Measurements from ENCODE around the gene MAN2B2.
"Not testable (repeated sequence)": the region's sequence is repeated elsewhere in the genome, so short reads cannot be mapped to it uniquely, and the experiment has no call there.

The MAN2B2 gene

GRCh38 chr4:6654211-6654610 lies 79.2 kb downstream of the MAN2B2 start:
- not testable (repeated sequence) for H3K27ac Mint-ChIP-seq, H3K4me3 Mint-ChIP-seq, DNase-seq, H3K4me1 Mint-ChIP-seq, H3K9me3 Mint-ChIP-seq, H3K36me3 Mint-ChIP-seq
- peaks cover 20% of the 10 kb centered on the region for H3K27me3 Mint-ChIP-seq
- CTCF ChIA-PET: interaction anchor here (1.2 kb wide), 1 partner anchor 416 kb away, joined by 4 read pairs; no protein-coding TSS in a partner anchor

GRCh38 chr4:6655291-6655690 lies 80.3 kb downstream of the MAN2B2 start:
- H3K4me1 Mint-ChIP-seq: peaks cover 11% of the 10 kb centered on the region
- not testable (repeated sequence) for H3K27ac Mint-ChIP-seq, H3K9me3 Mint-ChIP-seq, H3K36me3 Mint-ChIP-seq, H3K4me3 Mint-ChIP-seq, DNase-seq
- peaks cover 31% of the 10 kb centered on the region for H3K27me3 Mint-ChIP-seq
- CTCF ChIA-PET: interaction anchor here (0.9 kb wide), 1 partner anchor 9 kb away, joined by 4 read pairs; no protein-coding TSS in a partner anchor

DNA sequence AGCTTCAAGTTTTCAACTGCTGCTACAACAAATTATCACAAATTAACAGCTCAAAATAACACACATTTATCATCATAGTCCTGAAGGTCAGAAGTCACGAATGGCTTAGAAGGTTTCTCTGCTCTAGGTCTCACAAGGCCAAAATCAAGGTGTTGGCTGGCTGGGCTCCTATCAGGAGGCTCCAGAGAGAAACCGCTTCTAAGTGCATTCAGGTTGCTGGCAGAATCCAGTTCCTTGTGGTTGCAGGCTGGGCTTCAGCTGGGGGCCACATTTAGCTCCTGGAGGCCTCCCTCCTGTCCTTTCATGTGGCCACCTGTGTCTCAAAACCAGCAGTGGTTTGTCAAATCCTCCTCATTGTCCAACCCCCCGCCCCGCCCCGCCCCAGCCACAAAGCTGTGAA lies 80.9 kb downstream of the MAN2B2 start:
- Mint-ChIP-seq H3K36me3 (no peaks in the 10 kb centered on the region), H3K4me3 (no peak overlapping the region), H3K27me3 (peaks cover 37% of the 10 kb centered on the region), H3K4me1 (peaks cover 11% of the 10 kb centered on the region), H3K9me3 (peaks cover 4% of the 10 kb centered on the region), H3K27ac (no peak overlapping the region)
- peak; percentile 13 for DNase-seq
- CTCF ChIA-PET: interaction anchor here (0.6 to 0.9 kb wide), 2 partner anchors 8 to 445 kb away, joined by 4 read pairs; no protein-coding TSS in a partner anchor

- Mint-ChIP-seq H3K4me3 (no peak overlapping the region), H3K27me3 (peaks cover 53% of the 10 kb centered on the region), H3K27ac (no peak overlapping the region), H3K9me3 (peaks cover 4% of the 10 kb centered on the region), H3K4me1 (peaks cover 11% of the 10 kb centered on the region), H3K36me3 (no peaks in the 10 kb centered on the region)
- CTCF ChIA-PET: interaction anchor here (1.0 kb wide), 1 partner anchor 17 kb away, joined by 3 read pairs; no protein-coding TSS in a partner anchor
- peak; percentile 16 for DNase-seq
Measured at GRCh38 chr4:6657242-6658208, 82.5 kb downstream of the MAN2B2 start.

GRCh38 chr4:6658209-6658595 lies 83.2 kb downstream of the MAN2B2 start:
- peaks cover 4% of the 10 kb centered on the region for H3K9me3 Mint-ChIP-seq
- CTCF ChIA-PET: interaction anchor here (1.0 kb wide), 1 partner anchor 16 kb away, joined by 3 read pairs; no protein-coding TSS in a partner anchor
- peaks cover 11% of the 10 kb centered on the region for H3K4me1 Mint-ChIP-seq
- H3K27ac Mint-ChIP-seq: no peak overlapping the region
- H3K36me3 Mint-ChIP-seq: no peaks in the 10 kb centered on the region
- H3K27me3 Mint-ChIP-seq: peaks cover 60% of the 10 kb centered on the region
- peak; percentile 13 for DNase-seq
- peak overlapping the region; percentile 50 for H3K4me3 Mint-ChIP-seq

DNA sequence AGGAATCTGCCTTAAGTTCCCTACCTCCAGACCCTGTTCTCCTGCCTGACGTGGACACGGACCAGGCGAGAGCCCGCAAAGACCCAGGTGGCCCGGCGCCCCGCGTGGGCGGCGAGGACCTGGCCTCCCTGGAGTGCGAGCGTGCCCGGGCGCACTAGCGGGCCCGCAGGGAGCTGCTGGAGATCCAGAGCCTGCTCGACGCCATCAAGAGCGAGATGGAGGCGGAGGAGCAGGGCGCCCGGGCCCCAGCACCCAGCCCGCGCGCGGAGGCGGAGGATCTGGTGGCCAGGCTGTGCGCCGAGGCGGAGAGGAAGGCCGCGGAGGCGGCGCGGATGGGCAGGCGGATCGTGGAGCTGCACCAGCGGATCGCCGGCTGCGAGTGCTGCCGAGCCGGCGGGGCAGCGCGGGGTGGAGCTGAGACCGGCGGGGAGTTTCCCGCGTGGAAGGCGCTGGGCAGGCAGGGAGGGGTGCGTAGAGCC lies 83.6 kb downstream of the MAN2B2 start:
- no peak overlapping the region for H3K27ac Mint-ChIP-seq
- peak; percentile 62 for DNase-seq
- peaks cover 4% of the 10 kb centered on the region for H3K9me3 Mint-ChIP-seq
- peak overlapping the region; percentile 50 for H3K4me3 Mint-ChIP-seq
- CTCF ChIA-PET: interaction anchor here (0.9 kb wide), 1 partner anchor 205 kb away, joined by 3 read pairs; no protein-coding TSS in a partner anchor
- H3K27me3 Mint-ChIP-seq: peaks cover 64% of the 10 kb centered on the region
- peaks cover 11% of the 10 kb centered on the region for H3K4me1 Mint-ChIP-seq
- H3K36me3 Mint-ChIP-seq: no peaks in the 10 kb centered on the region

DNA sequence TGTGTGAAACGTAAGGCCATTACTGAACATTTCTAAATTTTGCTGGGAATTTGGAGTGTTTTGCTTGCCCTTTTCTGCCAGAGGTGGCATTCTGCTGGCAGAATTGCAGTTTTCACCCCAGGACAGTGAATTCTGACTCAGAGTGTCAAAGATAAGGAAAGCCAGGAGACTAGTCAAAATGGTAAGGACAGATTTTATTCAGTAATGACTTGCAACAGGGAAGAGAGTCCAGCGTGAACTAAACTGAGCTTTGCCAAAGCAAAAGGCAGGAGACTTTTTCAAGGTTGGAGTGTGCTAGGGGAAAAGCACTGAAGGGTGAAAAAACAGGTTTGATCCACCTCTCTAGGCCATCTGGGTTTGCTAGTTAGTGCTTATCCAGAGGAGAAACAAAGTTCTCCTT lies 84.9 kb downstream of the MAN2B2 start:
- Mint-ChIP-seq H3K36me3 (no peaks in the 10 kb centered on the region), H3K4me3 (no peak overlapping the region), H3K27me3 (peaks cover 66% of the 10 kb centered on the region), H3K4me1 (peaks cover 11% of the 10 kb centered on the region), H3K9me3 (peaks cover 4% of the 10 kb centered on the region), H3K27ac (no peak overlapping the region)
- CTCF ChIA-PET: no interaction called here
- peak; percentile 3 for DNase-seq

DNA sequence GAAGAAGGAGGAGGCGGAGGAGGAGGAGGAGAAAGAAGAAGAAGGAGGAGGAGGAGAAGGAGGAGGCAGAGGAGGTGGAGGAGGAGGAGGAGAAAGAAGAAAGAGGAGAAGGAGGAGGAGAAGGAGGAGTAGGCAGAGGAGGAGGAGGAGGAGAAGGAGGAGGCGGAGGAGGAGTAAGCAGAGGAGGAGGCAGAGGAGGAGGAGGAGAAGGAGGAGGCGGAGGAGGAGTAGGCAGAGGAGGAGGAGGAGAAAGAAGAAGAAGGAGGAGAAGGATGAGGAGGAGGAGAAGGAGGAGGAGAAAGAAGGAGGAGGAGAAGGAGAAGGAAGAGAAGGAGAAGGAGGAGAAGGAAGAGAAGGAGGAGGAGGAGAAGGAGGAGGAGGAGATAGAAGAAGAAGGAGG lies 85.4 kb downstream of the MAN2B2 start:
- no peak overlapping the region for H3K4me3 Mint-ChIP-seq
- CTCF ChIA-PET: no interaction called here
- peaks cover 11% of the 10 kb centered on the region for H3K4me1 Mint-ChIP-seq
- peaks cover 66% of the 10 kb centered on the region for H3K27me3 Mint-ChIP-seq
- H3K9me3 Mint-ChIP-seq: peaks cover 3% of the 10 kb centered on the region
- DNase-seq: no peak
- H3K36me3 Mint-ChIP-seq: no peaks in the 10 kb centered on the region
- H3K27ac Mint-ChIP-seq: no peak overlapping the region

DNA sequence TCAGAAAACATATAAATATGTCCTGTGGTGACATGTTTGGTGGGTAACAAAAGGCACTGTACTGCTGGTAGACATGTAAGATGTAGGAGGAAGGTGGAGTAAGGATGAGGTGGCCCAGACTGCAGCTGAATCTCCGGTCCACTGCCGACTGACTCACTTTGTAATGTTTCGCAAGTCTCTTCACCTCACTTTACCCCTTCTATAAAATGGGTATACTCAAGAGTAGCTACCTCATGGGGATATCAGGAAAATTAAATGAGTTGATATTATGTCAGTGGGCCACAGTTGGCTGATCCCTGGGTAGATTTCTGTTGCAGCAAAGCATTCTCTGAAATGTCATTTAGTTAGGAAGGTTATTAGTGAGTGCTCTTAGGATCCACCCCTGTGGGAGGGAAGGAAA lies 87.6 kb downstream of the MAN2B2 start:
- CTCF ChIA-PET: no interaction called here
- Mint-ChIP-seq H3K36me3 (no peaks in the 10 kb centered on the region), H3K27me3 (peaks cover 69% of the 10 kb centered on the region), H3K4me1 (peaks cover 11% of the 10 kb centered on the region), H3K27ac (no peak overlapping the region), H3K4me3 (no peak overlapping the region), H3K9me3 (no peaks in the 10 kb centered on the region)
- DNase-seq: no peak

GRCh38 chr4:6663596-6664393 lies 88.8 kb downstream of the MAN2B2 start:
- CTCF ChIA-PET: interaction anchor here (0.6 to 1.9 kb wide), 6 partner anchors 8 to 116 kb away, joined by 3 to 4 read pairs (median 4); no protein-coding TSS in a partner anchor
- DNase-seq: no peak
- H3K27ac Mint-ChIP-seq: no peak overlapping the region
- H3K36me3 Mint-ChIP-seq: no peaks in the 10 kb centered on the region
- peaks cover 6% of the 10 kb centered on the region for H3K4me1 Mint-ChIP-seq
- H3K9me3 Mint-ChIP-seq: no peaks in the 10 kb centered on the region
- H3K27me3 Mint-ChIP-seq: peaks cover 64% of the 10 kb centered on the region
- H3K4me3 Mint-ChIP-seq: peak overlapping the region; percentile 13

DNA sequence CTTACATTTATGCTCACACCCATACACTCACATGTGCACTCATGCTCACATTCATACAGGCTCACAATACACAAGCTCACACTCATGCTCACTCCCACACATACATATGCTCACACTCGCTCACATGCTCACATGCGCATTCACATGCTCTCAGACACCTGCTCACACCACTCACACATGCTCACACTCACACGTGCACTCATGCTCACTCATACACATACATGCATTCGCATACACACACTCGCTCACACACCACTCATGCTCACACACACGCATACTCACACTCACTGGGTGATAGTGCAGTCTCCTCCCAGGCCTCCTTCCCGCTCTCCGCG lies 90.3 kb downstream of the MAN2B2 start:
- Mint-ChIP-seq H3K27me3 (peaks cover 50% of the 10 kb centered on the region), H3K27ac (no peak overlapping the region), H3K9me3 (no peaks in the 10 kb centered on the region), H3K4me3 (no peak overlapping the region), H3K4me1 (no peaks in the 10 kb centered on the region), H3K36me3 (no peaks in the 10 kb centered on the region)
- no peak for DNase-seq
- CTCF ChIA-PET: no interaction called here

DNA sequence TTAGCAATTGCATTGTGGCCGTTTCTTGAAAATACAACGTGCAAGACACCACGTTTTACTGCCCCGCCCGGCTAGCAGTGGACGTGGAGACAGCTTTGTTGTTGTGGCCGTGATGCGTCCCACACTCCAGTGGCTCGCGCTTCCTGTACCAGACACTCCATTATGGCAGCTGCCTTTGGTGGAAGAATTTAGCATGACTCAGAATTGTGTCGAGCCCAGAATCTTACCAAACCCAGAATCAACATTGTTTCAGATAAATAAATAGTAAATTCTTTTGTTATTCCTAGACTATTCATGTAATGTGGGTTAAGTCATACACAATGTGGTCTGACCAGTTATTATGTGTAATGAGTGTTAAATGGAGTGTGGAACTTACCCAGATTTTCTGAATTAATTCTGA lies 93.4 kb downstream of the MAN2B2 start:
- Mint-ChIP-seq H3K4me3 (no peak overlapping the region), H3K36me3 (peaks cover 6% of the 10 kb centered on the region), H3K4me1 (peaks cover 5% of the 10 kb centered on the region), H3K27ac (no peak overlapping the region), H3K9me3 (peaks cover 5% of the 10 kb centered on the region), H3K27me3 (peaks cover 21% of the 10 kb centered on the region)
- no peak for DNase-seq
- CTCF ChIA-PET: no interaction called here

- DNase-seq: no peak
Measured at GRCh38 chr4:6671648-6672047, 96.7 kb downstream of the MAN2B2 start.

DNA sequence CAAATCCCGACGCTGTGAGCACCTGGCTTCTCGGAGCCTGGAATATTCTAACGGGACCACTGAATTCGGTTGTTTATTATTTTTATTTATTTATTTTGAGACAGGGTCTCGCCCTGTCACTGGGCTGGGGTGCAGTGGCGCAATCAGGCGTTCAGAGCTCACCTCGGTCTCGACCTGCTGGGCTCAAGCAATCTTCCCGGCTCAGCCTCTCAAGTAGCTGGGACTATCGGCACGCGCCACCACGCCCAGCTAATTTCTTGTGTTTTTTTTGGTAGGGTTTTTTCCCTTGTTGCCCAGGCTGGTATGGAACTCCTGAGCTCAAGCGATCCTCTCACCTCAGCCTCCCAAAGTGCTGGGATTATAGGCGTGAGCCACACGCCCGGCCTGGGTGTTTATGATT lies 97.1 kb downstream of the MAN2B2 start:
- Mint-ChIP-seq H3K27me3 (peaks cover 14% of the 10 kb centered on the region), H3K9me3 (peaks cover 5% of the 10 kb centered on the region), H3K27ac (no peak overlapping the region), H3K36me3 (peaks cover 32% of the 10 kb centered on the region), H3K4me3 (no peak overlapping the region), H3K4me1 (peaks cover 36% of the 10 kb centered on the region)
- DNase-seq: no peak
- CTCF ChIA-PET: interaction anchor here (1.4 to 1.7 kb wide), 2 partner anchors 18 to 201 kb away, joined by 3 to 6 read pairs; no protein-coding TSS in a partner anchor

More at GRCh38 chr4:6671648-6672047, 96.7 kb downstream of the MAN2B2 start:
- Mint-ChIP-seq H3K4me1 (peaks cover 31% of the 10 kb centered on the region), H3K36me3 (peaks cover 27% of the 10 kb centered on the region), H3K4me3 (no peak overlapping the region), H3K27ac (no peak overlapping the region), H3K9me3 (peaks cover 5% of the 10 kb centered on the region), H3K27me3 (peaks cover 14% of the 10 kb centered on the region)
- CTCF ChIA-PET: interaction anchor here (1.4 kb wide), 1 partner anchor 19 kb away, joined by 3 read pairs; no protein-coding TSS in a partner anchor
